GM12873 (cell line): Measurements from ENCODE around the gene MAPK8IP1.

Source experiments
- CTCF ChIP-seq: IDR thresholded peaks from 2 replicates; pipeline ENCODE4 v1.5.1; 2012; ENCODE audit warnings: low read depth, mild to moderate bottlenecking, moderate library complexity, low read length, control low read depth; ENCODE audit not compliant: insufficient read depth; ENCODE audit errors: missing control alignments

Gene MAPK8IP1

DNA sequence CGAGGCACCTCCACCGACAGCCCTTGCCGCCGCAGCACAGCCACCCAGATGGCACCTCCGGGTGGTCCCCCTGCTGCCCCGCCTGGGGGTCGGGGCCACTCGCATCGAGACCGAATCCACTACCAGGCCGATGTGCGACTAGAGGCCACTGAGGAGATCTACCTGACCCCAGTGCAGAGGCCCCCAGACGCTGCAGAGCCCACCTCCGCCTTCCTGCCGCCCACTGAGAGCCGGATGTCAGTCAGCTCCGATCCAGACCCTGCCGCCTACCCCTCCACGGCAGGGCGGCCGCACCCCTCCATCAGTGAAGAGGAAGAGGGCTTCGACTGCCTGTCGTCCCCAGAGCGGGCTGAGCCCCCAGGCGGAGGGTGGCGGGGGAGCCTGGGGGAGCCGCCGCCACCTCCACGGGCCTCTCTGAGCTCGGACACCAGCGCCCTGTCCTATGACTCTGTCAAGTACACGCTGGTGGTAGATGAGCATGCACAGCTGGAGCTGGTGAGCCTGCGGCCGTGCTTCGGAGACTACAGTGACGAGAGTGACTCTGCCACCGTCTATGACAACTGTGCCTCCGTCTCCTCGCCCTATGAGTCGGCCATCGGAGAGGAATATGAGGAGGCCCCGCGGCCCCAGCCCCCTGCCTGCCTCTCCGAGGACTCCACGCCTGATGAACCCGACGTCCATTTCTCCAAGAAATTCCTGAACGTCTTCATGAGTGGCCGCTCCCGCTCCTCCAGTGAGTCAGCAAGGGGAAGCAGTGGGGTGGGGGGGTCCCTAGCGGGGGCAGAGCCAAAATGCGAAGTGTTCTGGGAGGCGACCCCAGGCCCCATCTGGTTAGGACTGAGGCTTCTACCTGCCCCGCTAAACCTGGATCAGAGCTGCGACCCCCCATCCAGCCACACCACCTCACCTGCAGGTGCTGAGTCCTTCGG is 17.3 kb downstream of the MAPK8IP1 start:
- no peak for TF ChIP-seq CTCF

GRCh38 chr11:45904309-45904915 is 19.0 kb downstream of the MAPK8IP1 start:
- no peak for TF ChIP-seq CTCF

- no peak for TF ChIP-seq CTCF
Measured at GRCh38 chr11:45905095-45905494, 19.6 kb downstream of the MAPK8IP1 start.

- no peak for TF ChIP-seq CTCF
Measured at GRCh38 chr11:45906096-45906682, 20.7 kb downstream of the MAPK8IP1 start.

DNA sequence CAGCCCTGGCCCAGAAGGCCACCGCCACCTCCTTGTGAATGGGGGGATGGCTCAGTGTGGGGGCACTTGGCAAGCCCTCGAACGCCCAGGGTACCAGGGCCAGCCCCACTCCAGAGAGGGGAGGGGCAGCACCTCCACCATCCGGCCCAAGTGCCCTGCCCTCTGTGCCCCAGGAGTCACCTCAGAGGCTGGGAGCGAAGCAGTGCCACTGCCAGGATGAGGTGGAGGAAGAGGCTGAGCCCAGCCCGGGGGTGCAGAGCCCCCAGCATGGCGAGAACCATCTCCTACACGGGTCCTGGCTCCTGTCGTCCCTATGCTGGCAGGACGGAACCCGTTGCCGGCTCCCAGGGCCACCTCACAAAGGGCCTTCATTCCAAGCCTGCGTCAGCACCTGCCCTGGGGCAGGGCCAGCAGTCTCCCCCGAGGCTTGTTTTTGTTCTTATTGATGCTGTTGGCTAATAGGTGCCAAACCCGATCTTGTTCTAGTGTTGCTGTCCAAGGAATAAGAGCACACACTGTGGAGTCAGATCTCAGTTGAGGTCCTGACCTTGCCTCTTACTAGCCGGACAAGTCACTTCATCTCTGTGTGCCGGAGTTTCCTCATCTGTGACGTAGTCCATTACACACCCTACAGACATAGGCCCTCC is 21.6 kb downstream of the MAPK8IP1 start, which contains the start of gene FREY1:
Gene FREY1, minus strand, starts transcription at position 307 of the 647 bp plus-strand sequence. Its CDS starts 26 bp downstream, at position 281.
- no peak for TF ChIP-seq CTCF

GRCh38 chr11:45907911-45908370 is 22.5 kb downstream of the MAPK8IP1 start:
- TF ChIP-seq CTCF: no peak
